Osteoblast (primary cell): ENCODE measurements around the gene SIRPA. TPM values are rescaled to one million over a fixed set of nuclear protein-coding genes. Genes with fewer than 3 reads are reported as not detected.

Experiments
- DNase-seq: peaks from one replicate; pipeline ENCODE4 v3.0.0; 2011; ENCODE audit warnings: low spot score, mixed read lengths; ENCODE audit not compliant: insufficient read length; ENCODE audit errors: missing footprints
- H2AFZ ChIP-seq: 2 replicates; pipeline ENCODE4 v1.6.0; 2011; ENCODE audit warnings: mild to moderate bottlenecking, low read length
- H3K27ac ChIP-seq: 2 replicates; pipeline ENCODE4 v1.5.1; 2011; ENCODE audit warnings: mild to moderate bottlenecking, low read depth, low read length, moderate library complexity
- H3K27me3 ChIP-seq: 2 replicates; pipeline ENCODE4 v1.6.0; 2012; ENCODE audit warnings: mild to moderate bottlenecking, control low read depth, inconsistent platforms, low read length, moderate library complexity; ENCODE audit not compliant: insufficient read depth
- H3K36me3 ChIP-seq: 2 replicates; pipeline ENCODE4 v1.5.1; 2011; ENCODE audit warnings: mild to moderate bottlenecking, low read length, control low read depth, moderate library complexity; ENCODE audit not compliant: insufficient read depth
- H3K4me1 ChIP-seq: 2 replicates; pipeline ENCODE4 v1.5.1; 2011; ENCODE audit warnings: mild to moderate bottlenecking, low read length, control low read depth, moderate library complexity; ENCODE audit not compliant: insufficient read depth
- H3K4me2 ChIP-seq: 2 replicates; pipeline ENCODE4 v1.6.0; 2011; ENCODE audit warnings: mild to moderate bottlenecking, low read length; ENCODE audit not compliant: insufficient read depth
- H3K4me3 ChIP-seq: fragments of 200-600 bp; sonication (generic); 3 replicates; pipeline ENCODE4 v1.5.1; 2012; ENCODE audit warnings: mild to moderate bottlenecking, low read length, inconsistent platforms; ENCODE audit not compliant: insufficient read depth
- H3K79me2 ChIP-seq: 2 replicates; pipeline ENCODE4 v1.6.0; 2012; ENCODE audit warnings: mild to moderate bottlenecking, low read length, control low read depth, inconsistent platforms; ENCODE audit not compliant: insufficient read depth
- H3K9me3 ChIP-seq: 2 replicates; pipeline ENCODE4 v1.5.1; 2011; ENCODE audit warnings: low read depth, low read length, control low read depth
- H4K20me1 ChIP-seq: 2 replicates; pipeline ENCODE4 v1.6.0; 2012; ENCODE audit warnings: mild to moderate bottlenecking, low read length, control low read depth; ENCODE audit not compliant: insufficient read depth
- CTCF ChIP-seq: IDR thresholded peaks from 2 replicates; pipeline ENCODE4 v1.5.1; 2011; ENCODE audit warnings: mild to moderate bottlenecking, low read depth, low read length, moderate library complexity; ENCODE audit errors: extremely low read depth
- total RNA-seq: library from RNA; depleted of rRNA; stranded (reverse); fragments of >200 nt; gene quantifications from 2 replicates; pipeline ENCODE4 v1.2.3, GENCODE V29; 2012

The SIRPA gene
- total RNA-seq, 1 donor = 15.9 TPM

GRCh38 chr20:1857466-1857865, 37.7 kb upstream of the SIRPA start:
- no peaks in the 10 kb centered on the region for H3K36me3 ChIP-seq
- H3K4me3 ChIP-seq = no peak overlapping the region
- DNase-seq = no peak
- no peak overlapping the region for H2AFZ ChIP-seq
- no peak overlapping the region for H3K27ac ChIP-seq
- peaks cover 52% of the 10 kb centered on the region for H3K4me1 ChIP-seq
- H3K4me2 ChIP-seq = no peak overlapping the region
- no peaks in the 10 kb centered on the region for H3K9me3 ChIP-seq
- H3K79me2 ChIP-seq = no peaks in the 10 kb centered on the region
- TF ChIP-seq CTCF = no peak
- H3K27me3 ChIP-seq = no peaks in the 10 kb centered on the region
- H4K20me1 ChIP-seq = no peaks in the 10 kb centered on the region

GRCh38 chr20:1858871-1859270, 36.3 kb upstream of the SIRPA start:
- peak overlapping the region; percentile 31 for H2AFZ ChIP-seq
- DNase-seq = no peak

GRCh38 chr20:1860446-1860845, 34.8 kb upstream of the SIRPA start:
- Histone ChIP-seq H3K4me1 (peaks cover 52% of the 10 kb centered on the region), H3K4me3 (no peak overlapping the region), H3K9me3 (no peaks in the 10 kb centered on the region), H3K79me2 (no peaks in the 10 kb centered on the region), H4K20me1 (no peaks in the 10 kb centered on the region), H3K27ac (peak overlapping the region; percentile 93), H3K4me2 (peak overlapping the region; percentile 72), H2AFZ (peak overlapping the region; percentile 52), H3K36me3 (no peaks in the 10 kb centered on the region), H3K27me3 (no peaks in the 10 kb centered on the region)
- peak; percentile 89 for DNase-seq
- TF ChIP-seq CTCF = no peak

More at GRCh38 chr20:1858871-1859270, 36.3 kb upstream of the SIRPA start:
- Histone ChIP-seq H3K36me3 (no peaks in the 10 kb centered on the region), H3K4me1 (peaks cover 52% of the 10 kb centered on the region), H3K27ac (peak overlapping the region; percentile 93), H3K27me3 (no peaks in the 10 kb centered on the region), H4K20me1 (no peaks in the 10 kb centered on the region), H3K9me3 (no peaks in the 10 kb centered on the region), H3K4me3 (no peak overlapping the region), H3K79me2 (no peaks in the 10 kb centered on the region), H3K4me2 (no peak overlapping the region)
- no peak for TF ChIP-seq CTCF

GRCh38 chr20:1861347-1861976, 33.7 kb upstream of the SIRPA start:
- no peaks in the 10 kb centered on the region for H3K79me2 ChIP-seq
- peaks cover 44% of the 10 kb centered on the region for H3K4me1 ChIP-seq
- H3K27me3 ChIP-seq = no peaks in the 10 kb centered on the region
- no peaks in the 10 kb centered on the region for H4K20me1 ChIP-seq
- peak overlapping the region; percentile 81 for H2AFZ ChIP-seq
- no peaks in the 10 kb centered on the region for H3K9me3 ChIP-seq
- no peaks in the 10 kb centered on the region for H3K36me3 ChIP-seq
- TF ChIP-seq CTCF = no peak
- peak overlapping the region; percentile 72 for H3K4me2 ChIP-seq
- H3K4me3 ChIP-seq = peak overlapping the region; percentile 54
- DNase-seq = peak; percentile 88
- peak overlapping the region; percentile 93 for H3K27ac ChIP-seq
